HL-60 (cell line): Measurements from ENCODE around the gene TKTL1.

Experiments
- CTCF ChIP-seq: IDR thresholded peaks from one replicate; pipeline ENCODE4 v1.5.1; 2011; ENCODE audit warnings: low read length, control low read depth, inconsistent platforms; ENCODE audit not compliant: insufficient read depth
- POLR2AphosphoS5 ChIP-seq: IDR thresholded peaks from 2 replicates; pipeline ENCODE4 v1.6.1; 2012; ENCODE audit warnings: low read depth
- REST ChIP-seq: IDR thresholded peaks from 2 replicates; pipeline ENCODE4 v1.6.1; 2012; ENCODE audit warnings: low read depth; ENCODE audit not compliant: insufficient replicate concordance

- TF ChIP-seq CTCF (no peak), REST (no peak), POLR2AphosphoS5 (0 out of 2 replicates have a peak, but pooled peaks have one; percentile 23)
Measured at GRCh38 chrX:154349359-154349935, 53.9 kb downstream of the TKTL1 start.
